ENCODE results near the gene MSH3.

DNA sequence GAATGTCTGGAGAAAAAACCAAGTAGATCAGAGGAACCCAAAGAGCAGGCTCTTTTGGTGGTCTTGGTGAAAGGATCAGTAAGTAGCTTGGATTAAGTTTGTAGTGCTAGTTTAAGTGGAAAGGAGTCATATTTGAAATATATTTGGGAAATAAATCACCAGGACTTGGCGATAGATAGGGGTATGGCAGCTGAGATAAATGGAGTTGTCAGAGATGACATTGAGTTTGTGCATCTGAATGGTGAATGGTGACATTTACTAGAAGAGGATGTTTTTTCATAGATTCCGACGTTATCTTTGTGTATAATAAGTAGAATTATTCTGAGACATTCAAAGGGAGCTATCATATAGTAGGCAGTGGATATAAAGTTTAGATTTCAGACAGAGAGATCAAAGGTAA, 162.1 kb downstream of the MSH3 start:
- TF ChIP-seq, protein P1, sequence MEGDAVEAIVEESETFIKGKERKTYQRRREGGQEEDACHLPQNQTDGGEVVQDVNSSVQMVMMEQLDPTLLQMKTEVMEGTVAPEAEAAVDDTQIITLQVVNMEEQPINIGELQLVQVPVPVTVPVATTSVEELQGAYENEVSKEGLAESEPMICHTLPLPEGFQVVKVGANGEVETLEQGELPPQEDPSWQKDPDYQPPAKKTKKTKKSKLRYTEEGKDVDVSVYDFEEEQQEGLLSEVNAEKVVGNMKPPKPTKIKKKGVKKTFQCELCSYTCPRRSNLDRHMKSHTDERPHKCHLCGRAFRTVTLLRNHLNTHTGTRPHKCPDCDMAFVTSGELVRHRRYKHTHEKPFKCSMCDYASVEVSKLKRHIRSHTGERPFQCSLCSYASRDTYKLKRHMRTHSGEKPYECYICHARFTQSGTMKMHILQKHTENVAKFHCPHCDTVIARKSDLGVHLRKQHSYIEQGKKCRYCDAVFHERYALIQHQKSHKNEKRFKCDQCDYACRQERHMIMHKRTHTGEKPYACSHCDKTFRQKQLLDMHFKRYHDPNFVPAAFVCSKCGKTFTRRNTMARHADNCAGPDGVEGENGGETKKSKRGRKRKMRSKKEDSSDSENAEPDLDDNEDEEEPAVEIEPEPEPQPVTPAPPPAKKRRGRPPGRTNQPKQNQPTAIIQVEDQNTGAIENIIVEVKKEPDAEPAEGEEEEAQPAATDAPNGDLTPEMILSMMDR (IDR thresholded peaks at IDR 0.05): no peak
- TF ChIP-seq POLR2A (IDR thresholded peaks at IDR 0.05): no peak

Measured in suprapubic skin (tissue), 3 donors.